Right cardiac atrium (tissue), 5 donors: Measurements from ENCODE around the gene CDKL4. TPM values are rescaled to one million over a fixed set of nuclear protein-coding genes. Genes with fewer than 3 reads are reported as not detected.
"Not testable (repeated sequence)": the region's sequence is repeated elsewhere in the genome, so short reads cannot be mapped to it uniquely, and the experiment has no call there.

Experiments
- ATAC-seq, 2 donors: fragments of 200-7000 bp; cut with Tn5 transposase; one replicate each; pipeline versions ENCODE4 v1.8.0 to v1.9.1; 2020; ENCODE audit warnings: moderate library complexity in 2 of 2, mild to moderate bottlenecking in 1 of 2
- DNase-seq, 3 donors: peaks; one replicate each; pipeline ENCODE4 v3.0.0-alpha.2; 2020
- H3K27ac ChIP-seq: one replicate; pipeline ENCODE4 v1.5.1; 2013; ENCODE audit warnings: mild to moderate bottlenecking, low read length, control low read depth, moderate library complexity
- H3K27me3 ChIP-seq: one replicate; pipeline ENCODE4 v1.6.1; 2013; ENCODE audit not compliant: control insufficient read depth, insufficient read depth
- H3K4me1 ChIP-seq: one replicate; pipeline ENCODE4 v1.6.1; 2013; ENCODE audit warnings: low read length; ENCODE audit not compliant: control insufficient read depth, insufficient read depth
- H3K4me3 ChIP-seq: one replicate; pipeline ENCODE4 v1.5.1; 2013; ENCODE audit warnings: low read length, control low read depth
- H3K9me3 ChIP-seq: one replicate; pipeline ENCODE4 v1.6.1; 2013; ENCODE audit warnings: low read length; ENCODE audit not compliant: control insufficient read depth
- WGBS: extraction: QIAGEN DNeasy Blood & Tissue Kit; methylation state at CpG from one replicate; pipeline ENCODE4 v1.1.7; 2013; 5-methylcytosine and 5-hydroxymethylcytosine counted together
- intact Hi-C, 4 donors: fragments of 100-400 bp; cut with DNase I; formaldehyde crosslinking; loops; one replicate each; pipeline versions ENCODE4 v1.11.0 to v1.14.0; 2022 to 2023
- polyA plus RNA-seq: library from polyadenylated mRNA; stranded (reverse); fragments of 200-250 nt; gene quantifications from one replicate; pipeline ENCODE4 v1.2.3, GENCODE V29; 2013
- total RNA-seq, 4 donors: library from RNA; stranded (reverse); fragmentation: NEBNext Ultra II Directional; extraction: Animal tissue kit (Norgen Biotek cat#: 25700); gene quantifications; one replicate each; pipeline ENCODE4 v1.2.1, GENCODE V29; 2021
- donor health status: healthy with polysubstance abuse.
- donor health status: DM: no; HTN: yes; CAD: no.
- donor health status: DM: no; HTN: no; CAD: no.
- donor health status: DM: no; HTN: yes; CAD: no; lungs with severe emphysema.
- donor health status: DM: yes; HTN: yes; CAD: no.

Gene CDKL4
- total and polyA plus RNA-seq, 5 donors = 0.05 to 2.2 (median 1.1) TPM

GRCh38 chr2:39260087-39260486, 16.3 kb upstream of the CDKL4 start:
- Histone ChIP-seq H3K4me1 (no peaks in the 10 kb centered on the region), H3K4me3 (no peak overlapping the region), H3K9me3 (no peaks in the 10 kb centered on the region), H3K27me3 (no peaks in the 10 kb centered on the region), H3K27ac (no peak overlapping the region)
- ATAC-seq = no peak
- 95% methylated on average over 4 of the region's 4 CpGs for WGBS
- DNase-seq = no peak
- intact Hi-C loops = no loop called here

- intact Hi-C loops = no loop called here
- Histone ChIP-seq H3K27me3 (no peaks in the 10 kb centered on the region), H3K4me3 (no peak overlapping the region), H3K4me1 (no peaks in the 10 kb centered on the region), H3K9me3 (no peaks in the 10 kb centered on the region), H3K27ac (no peak overlapping the region)
- ATAC-seq (no peak), DNase-seq (no peak)
Measured at GRCh38 chr2:39256040-39256439, 12.3 kb upstream of the CDKL4 start.

- Histone ChIP-seq H3K4me1 (no peaks in the 10 kb centered on the region), H3K4me3 (no peak overlapping the region), H3K27me3 (no peaks in the 10 kb centered on the region), H3K27ac (peak overlapping the region; percentile 80), H3K9me3 (no peaks in the 10 kb centered on the region)
- DNase-seq = peak; percentile 20 to 72 (median 56)
- ATAC-seq = peak; percentile 63 to 75
- intact Hi-C loops = no loop called here
- 70% methylated on average over 18 of the region's 18 CpGs for WGBS
Measured at GRCh38 chr2:39252888-39253518, 9.2 kb upstream of the CDKL4 start.

- DNase-seq (no peak), ATAC-seq (peak in 1 of 2 donors; percentile 44)
- Histone ChIP-seq H3K4me3 (no peak overlapping the region), H3K27me3 (no peaks in the 10 kb centered on the region), H3K4me1 (no peaks in the 10 kb centered on the region), H3K9me3 (no peaks in the 10 kb centered on the region), H3K27ac (no peak overlapping the region)
- WGBS = 84% methylated on average over 6 of the region's 6 CpGs
- intact Hi-C loops = no loop called here
Measured at GRCh38 chr2:39247512-39248043, 3.8 kb upstream of the CDKL4 start.

- no peak for DNase-seq
- intact Hi-C loops = no loop called here
- WGBS = 90% methylated on average over 1 of the region's 1 CpG
- no peak overlapping the region for H3K27ac ChIP-seq
- H3K4me1 ChIP-seq = no peaks in the 10 kb centered on the region
- H3K4me3 ChIP-seq = no peak overlapping the region
- H3K9me3 ChIP-seq = no peaks in the 10 kb centered on the region
- no peaks in the 10 kb centered on the region for H3K27me3 ChIP-seq
- ATAC-seq = no peak
Measured at GRCh38 chr2:39246382-39246980, 2.7 kb upstream of the CDKL4 start.

GRCh38 chr2:39244963-39245625, 1.3 kb upstream of the CDKL4 start:
- WGBS = 90% methylated on average over 31 of the region's 31 CpGs
- H3K4me3 ChIP-seq, ATAC-seq, H3K27me3 ChIP-seq, H3K9me3 ChIP-seq, intact Hi-C loops, H3K27ac ChIP-seq, H3K4me1 ChIP-seq: not testable (repeated sequence)
- peak in 1 of 3 donors; percentile 23 for DNase-seq

- H3K27ac ChIP-seq, H3K4me3 ChIP-seq, H3K27me3 ChIP-seq, ATAC-seq, H3K9me3 ChIP-seq, H3K4me1 ChIP-seq, intact Hi-C loops: not testable (repeated sequence)
- DNase-seq = peak in 1 of 3 donors; percentile 48
- WGBS = 95% methylated on average over 39 of the region's 39 CpGs
Measured at GRCh38 chr2:39244241-39244862, 582 bp upstream of the CDKL4 start.

- Histone ChIP-seq H3K27ac (no peak overlapping the region), H3K4me3 (no peak overlapping the region), H3K9me3 (no peaks in the 10 kb centered on the region), H3K4me1 (no peaks in the 10 kb centered on the region), H3K27me3 (no peaks in the 10 kb centered on the region)
- no peak for DNase-seq
- no peak for ATAC-seq
- 52% methylated on average over 4 of the region's 4 CpGs for WGBS
- intact Hi-C loops = no loop called here
Measured at GRCh38 chr2:39241588-39241987, 2.2 kb downstream of the CDKL4 start.

- Histone ChIP-seq H3K27me3 (no peaks in the 10 kb centered on the region), H3K27ac (no peak overlapping the region), H3K9me3 (no peaks in the 10 kb centered on the region), H3K4me3 (no peak overlapping the region), H3K4me1 (no peaks in the 10 kb centered on the region)
- intact Hi-C loops = no loop called here
- no peak for ATAC-seq
- no peak for DNase-seq
- WGBS = 79% methylated on average over 6 of the region's 6 CpGs
Measured at GRCh38 chr2:39240758-39241157, 3.0 kb downstream of the CDKL4 start.

- 98% methylated on average over 1 of the region's 1 CpG for WGBS
- Histone ChIP-seq H3K9me3 (no peaks in the 10 kb centered on the region), H3K4me1 (no peaks in the 10 kb centered on the region), H3K27me3 (no peaks in the 10 kb centered on the region), H3K27ac (no peak overlapping the region), H3K4me3 (no peak overlapping the region)
- no peak for ATAC-seq
- no peak for DNase-seq
- intact Hi-C loops = no loop called here
Measured at GRCh38 chr2:39234754-39235153, 9.0 kb downstream of the CDKL4 start.

GRCh38 chr2:39232141-39232540, 11.6 kb downstream of the CDKL4 start:
- intact Hi-C loops = no loop called here
- Histone ChIP-seq H3K27me3 (no peaks in the 10 kb centered on the region), H3K4me1 (no peaks in the 10 kb centered on the region), H3K4me3 (no peak overlapping the region), H3K9me3 (no peaks in the 10 kb centered on the region), H3K27ac (no peak overlapping the region)
- DNase-seq (no peak), ATAC-seq (no peak)
